ENCODE data around the gene FGFR3. TPM values are rescaled to one million over a fixed set of nuclear protein-coding genes. Genes with fewer than 3 reads are reported as not detected.
A peak's percentile ranks its signal among the peaks of the same experiment; 100 is the strongest.
"Not testable (repeated sequence)": the region's sequence is repeated elsewhere in the genome, so short reads cannot be mapped to it uniquely, and the experiment has no call there.

FGFR3 gene
- total and polyA plus RNA-seq, 2 experiments from 2014 or later, result 0.10 to 0.97 TPM

DNA sequence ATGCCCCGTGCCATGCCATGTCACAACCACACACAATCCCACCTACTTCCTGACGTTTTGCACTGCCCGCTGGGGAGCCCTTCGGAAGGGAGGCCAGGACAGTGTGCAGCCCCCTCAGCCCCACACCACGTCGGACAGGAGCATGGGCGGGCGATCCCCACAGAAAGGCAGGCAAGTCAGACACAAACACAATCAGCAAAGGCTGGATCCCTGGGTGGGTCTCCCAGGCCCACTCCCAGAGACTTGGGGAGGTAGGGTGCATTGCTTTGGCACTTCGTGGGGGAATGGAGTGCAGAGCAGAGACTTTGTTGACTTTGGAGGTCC is 48.8 kb downstream of the FGFR3 start:
- H3K9me2 ChIP-seq (ENCODE audit: insufficient read depth), result no peaks in the 10 kb centered on the region
- H3F3A ChIP-seq (ENCODE audit: insufficient read depth), result peaks cover 16% of the 10 kb centered on the region
- no peak overlapping the region for H3K4me3 ChIP-seq
- no peaks in the 10 kb centered on the region for H3K9me3 ChIP-seq (ENCODE audit: low read depth)
- H2AFZ ChIP-seq, result no peak overlapping the region
- no peak for DNase-seq
- in situ Hi-C loops (cut with MboI), result no loop called here
- H3K79me2 ChIP-seq (ENCODE audit: insufficient read depth), result peaks cover 87% of the 10 kb centered on the region
- H3K27ac ChIP-seq, result no peak overlapping the region
- H3K4me2 ChIP-seq (ENCODE audit: unreplicated experiment), result no peak overlapping the region
- peaks cover 17% of the 10 kb centered on the region for H3K4me1 ChIP-seq (ENCODE audit: insufficient read depth)
- no peak overlapping the region for H3K9ac ChIP-seq
- TF ChIP-seq EZH2 (IDR thresholded peaks at IDR 0.05; ENCODE audit: insufficient read depth, poor library complexity, severe bottlenecking) (no peak), EZH2phosphoT487 (IDR thresholded peaks at IDR 0.05; ENCODE audit: insufficient read depth, low read depth) (no peak)
- H3K36me3 ChIP-seq (ENCODE audit: low read depth), result peaks cover 18% of the 10 kb centered on the region; the same call in 1 of the 2 replicates
- H4K20me1 ChIP-seq (ENCODE audit: insufficient read depth), result no peaks in the 10 kb centered on the region; the same call in 1 of the 2 replicates
- WGBS, 2 experiments (ENCODE audit: low coverage in 1 of 2, low lambda C conversion rate in 2 of 2, missing lambda C conversion rate in 2 of 2), result 79 to 83% methylated on average over 9 of the region's 9 CpGs
- no peaks in the 10 kb centered on the region for H3K27me3 ChIP-seq (replicated peaks; ENCODE audit: insufficient read depth)

DNA sequence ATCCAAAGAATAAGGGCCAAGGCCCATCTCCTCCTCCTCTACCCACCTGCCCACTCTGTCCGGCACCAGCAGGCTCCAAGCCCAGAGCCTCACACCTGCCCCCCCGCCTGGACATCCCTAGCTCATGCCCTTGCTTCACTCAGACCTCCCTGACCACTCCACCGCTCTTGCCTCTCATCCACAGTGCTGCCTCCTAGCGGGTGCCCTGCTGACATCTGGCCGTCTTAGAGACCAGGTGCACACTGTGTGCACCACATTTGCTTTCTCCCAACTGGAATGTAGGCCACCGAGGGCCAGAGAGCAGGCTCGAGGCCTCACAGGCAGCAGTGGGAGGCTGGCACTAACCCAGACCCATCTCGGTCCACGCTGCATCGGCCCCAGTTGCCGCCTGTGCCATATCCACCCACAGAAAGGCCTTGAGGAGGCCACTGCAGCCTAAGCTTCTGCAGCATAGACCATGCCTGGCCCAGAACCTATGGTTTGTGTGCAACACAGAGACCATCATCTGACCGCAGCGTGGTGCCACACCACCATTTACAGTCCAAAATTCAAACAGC is 49.3 kb downstream of the FGFR3 start:
- H3K9ac ChIP-seq, result no peak overlapping the region
- 83 to 88% methylated on average over 13 of the region's 13 CpGs for WGBS, 2 experiments (ENCODE audit: low coverage in 1 of 2, low lambda C conversion rate in 2 of 2, missing lambda C conversion rate in 2 of 2)
- peak; percentile 21 for DNase-seq
- no peaks in the 10 kb centered on the region for H3K9me3 ChIP-seq (ENCODE audit: low read depth)
- H3K27ac ChIP-seq, result no peak overlapping the region
- H2AFZ ChIP-seq, result no peak overlapping the region
- H3K79me2 ChIP-seq (ENCODE audit: insufficient read depth), result peaks cover 87% of the 10 kb centered on the region
- no peaks in the 10 kb centered on the region for H3K9me2 ChIP-seq (ENCODE audit: insufficient read depth)
- no peaks in the 10 kb centered on the region for H3K27me3 ChIP-seq (replicated peaks; ENCODE audit: insufficient read depth)
- H3K4me2 ChIP-seq (ENCODE audit: unreplicated experiment), result peak overlapping the region; percentile 2
- no peak for TF ChIP-seq EZH2 (IDR thresholded peaks at IDR 0.05; ENCODE audit: insufficient read depth, poor library complexity, severe bottlenecking)
- TF ChIP-seq EZH2phosphoT487 (IDR thresholded peaks at IDR 0.05; ENCODE audit: insufficient read depth, low read depth), result no peak
- no peak overlapping the region for H3K4me3 ChIP-seq
- H4K20me1 ChIP-seq (ENCODE audit: insufficient read depth), result no peaks in the 10 kb centered on the region; the same call in 1 of the 2 replicates
- H3K36me3 ChIP-seq (ENCODE audit: low read depth), result peaks cover 18% of the 10 kb centered on the region; the same call in 1 of the 2 replicates
- H3F3A ChIP-seq (ENCODE audit: insufficient read depth), result peaks cover 16% of the 10 kb centered on the region
- in situ Hi-C loops (cut with MboI), result no loop called here
- H3K4me1 ChIP-seq (ENCODE audit: insufficient read depth), result peaks cover 17% of the 10 kb centered on the region

DNA sequence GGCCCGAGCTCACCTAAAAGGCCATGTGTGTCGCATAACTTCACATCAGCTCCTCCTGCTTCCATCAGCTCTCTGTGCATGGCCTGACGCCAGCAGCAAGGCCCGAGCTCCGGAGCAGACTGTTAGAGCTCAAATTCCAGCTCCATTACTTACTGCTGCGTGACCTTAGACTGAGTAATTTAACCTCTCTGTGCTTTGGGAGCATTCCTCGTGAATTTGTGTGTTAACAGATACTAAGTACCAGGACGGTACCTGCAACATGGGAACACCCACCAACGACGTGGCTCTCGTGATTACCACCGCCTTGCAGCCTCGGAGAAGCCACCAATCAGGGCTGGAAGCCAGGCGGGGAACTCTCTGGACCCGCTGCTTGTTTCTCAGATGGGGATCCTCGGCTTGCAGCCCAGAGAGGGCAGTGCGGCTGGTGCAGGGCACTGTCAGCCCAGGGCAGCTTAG is 49.9 kb downstream of the FGFR3 start:
- Histone ChIP-seq H3K9ac (peak overlapping the region; percentile 55), H3K4me1 (ENCODE audit: insufficient read depth) (peaks cover 17% of the 10 kb centered on the region), H3K9me2 (ENCODE audit: insufficient read depth) (no peaks in the 10 kb centered on the region), H2AFZ (no peak overlapping the region), H3K79me2 (ENCODE audit: insufficient read depth) (peaks cover 89% of the 10 kb centered on the region), H4K20me1 (ENCODE audit: insufficient read depth) (no peaks in the 10 kb centered on the region; the same call in 1 of the 2 replicates), H3K27me3 (replicated peaks; ENCODE audit: insufficient read depth) (no peaks in the 10 kb centered on the region), H3K27ac (peak overlapping the region; percentile 73), H3K4me3 (no peak overlapping the region), H3K9me3 (ENCODE audit: low read depth) (no peaks in the 10 kb centered on the region), H3F3A (ENCODE audit: insufficient read depth) (peaks cover 16% of the 10 kb centered on the region), H3K36me3 (ENCODE audit: low read depth) (peaks cover 18% of the 10 kb centered on the region; the same call in 1 of the 2 replicates), H3K4me2 (ENCODE audit: unreplicated experiment) (peak overlapping the region; percentile 23)
- DNase-seq, result peak; percentile 95
- in situ Hi-C loops (cut with MboI), result no loop called here
- WGBS, 2 experiments (ENCODE audit: low coverage in 1 of 2, low lambda C conversion rate in 2 of 2, missing lambda C conversion rate in 2 of 2), result 39 to 46% methylated on average over 17 of the region's 17 CpGs
- TF ChIP-seq EZH2 (IDR thresholded peaks at IDR 0.05; ENCODE audit: insufficient read depth, poor library complexity, severe bottlenecking) (no peak), EZH2phosphoT487 (IDR thresholded peaks at IDR 0.05; ENCODE audit: insufficient read depth, low read depth) (no peak)

GRCh38 chr4:1843852-1844251 is 50.8 kb downstream of the FGFR3 start:
- in situ Hi-C loops (cut with MboI), result no loop called here
- Histone ChIP-seq H3K9me3 (ENCODE audit: low read depth) (no peaks in the 10 kb centered on the region), H3K27ac (peak overlapping the region; percentile 73), H3F3A (ENCODE audit: insufficient read depth) (peaks cover 16% of the 10 kb centered on the region), H2AFZ (no peak overlapping the region), H3K27me3 (replicated peaks; ENCODE audit: insufficient read depth) (no peaks in the 10 kb centered on the region), H3K4me1 (ENCODE audit: insufficient read depth) (peaks cover 17% of the 10 kb centered on the region), H3K4me2 (ENCODE audit: unreplicated experiment) (peak overlapping the region; percentile 23), H3K79me2 (ENCODE audit: insufficient read depth) (peaks cover 88% of the 10 kb centered on the region), H3K4me3 (no peak overlapping the region), H3K9me2 (ENCODE audit: insufficient read depth) (no peaks in the 10 kb centered on the region), H4K20me1 (ENCODE audit: insufficient read depth) (no peaks in the 10 kb centered on the region; the same call in 1 of the 2 replicates), H3K9ac (peak overlapping the region; percentile 55; the same call in 1 of the 2 replicates), H3K36me3 (ENCODE audit: low read depth) (peaks cover 13% of the 10 kb centered on the region; the same call in 1 of the 2 replicates)
- WGBS, 2 experiments (ENCODE audit: low coverage in 1 of 2, low lambda C conversion rate in 2 of 2, missing lambda C conversion rate in 2 of 2), result 40 to 44% methylated on average over 9 to 10 of the region's 10 CpGs
- DNase-seq, result peak; percentile 47
- TF ChIP-seq EZH2 (IDR thresholded peaks at IDR 0.05; ENCODE audit: insufficient read depth, poor library complexity, severe bottlenecking) (no peak), EZH2phosphoT487 (IDR thresholded peaks at IDR 0.05; ENCODE audit: insufficient read depth, low read depth) (no peak)

DNA sequence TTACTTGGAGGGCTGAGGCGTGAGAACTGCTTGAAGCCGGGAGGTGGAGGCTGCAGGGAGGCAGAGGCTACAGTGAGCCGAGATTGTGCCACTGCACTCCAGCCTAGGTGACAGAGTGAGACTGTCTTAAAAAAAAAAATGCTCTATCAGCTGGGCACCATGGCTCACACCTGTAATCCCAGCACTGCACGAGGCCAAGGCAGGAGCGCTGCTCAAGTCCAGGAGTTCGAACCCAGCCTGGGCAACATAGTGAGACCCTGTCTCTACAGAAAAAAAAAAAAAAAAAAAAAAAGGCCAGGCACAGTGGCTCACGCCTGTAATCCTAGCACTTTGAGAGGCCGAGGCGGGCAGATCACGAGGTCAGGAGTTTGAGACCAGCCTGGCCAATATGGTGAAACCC is 51.5 kb downstream of the FGFR3 start:
- H3K27me3 ChIP-seq (replicated peaks; ENCODE audit: insufficient read depth); in situ Hi-C loops (cut with MboI); H3K27ac ChIP-seq; H3K9ac ChIP-seq; H3K4me2 ChIP-seq (ENCODE audit: unreplicated experiment); DNase-seq; H4K20me1 ChIP-seq (ENCODE audit: insufficient read depth); H3K36me3 ChIP-seq (ENCODE audit: low read depth); H3K9me2 ChIP-seq (ENCODE audit: insufficient read depth); H3K9me3 ChIP-seq (ENCODE audit: low read depth); H2AFZ ChIP-seq; H3K4me3 ChIP-seq: not testable (repeated sequence)
- Histone ChIP-seq H3K4me1 (ENCODE audit: insufficient read depth) (peaks cover 17% of the 10 kb centered on the region), H3K79me2 (ENCODE audit: insufficient read depth) (peaks cover 89% of the 10 kb centered on the region), H3F3A (ENCODE audit: insufficient read depth) (peaks cover 16% of the 10 kb centered on the region)
- WGBS, 2 experiments (ENCODE audit: low coverage in 1 of 2, low lambda C conversion rate in 2 of 2, missing lambda C conversion rate in 2 of 2), result 97 to 100% methylated on average over 9 to 10 of the region's 10 CpGs
